VCaP (cell line): Measurements from ENCODE around the gene GREB1.

Experiments
- H3K27ac ChIP-seq: fragments of 450-650 bp; 2 replicates; pipeline ENCODE4 v1.5.1; 2017
- CTCF ChIP-seq: fragments of 450-650 bp; conservative IDR thresholded peaks from 2 replicates; pipeline ENCODE4 v1.5.1; 2017; ENCODE audit warnings: mild to moderate bottlenecking, moderate library complexity

Gene GREB1

DNA sequence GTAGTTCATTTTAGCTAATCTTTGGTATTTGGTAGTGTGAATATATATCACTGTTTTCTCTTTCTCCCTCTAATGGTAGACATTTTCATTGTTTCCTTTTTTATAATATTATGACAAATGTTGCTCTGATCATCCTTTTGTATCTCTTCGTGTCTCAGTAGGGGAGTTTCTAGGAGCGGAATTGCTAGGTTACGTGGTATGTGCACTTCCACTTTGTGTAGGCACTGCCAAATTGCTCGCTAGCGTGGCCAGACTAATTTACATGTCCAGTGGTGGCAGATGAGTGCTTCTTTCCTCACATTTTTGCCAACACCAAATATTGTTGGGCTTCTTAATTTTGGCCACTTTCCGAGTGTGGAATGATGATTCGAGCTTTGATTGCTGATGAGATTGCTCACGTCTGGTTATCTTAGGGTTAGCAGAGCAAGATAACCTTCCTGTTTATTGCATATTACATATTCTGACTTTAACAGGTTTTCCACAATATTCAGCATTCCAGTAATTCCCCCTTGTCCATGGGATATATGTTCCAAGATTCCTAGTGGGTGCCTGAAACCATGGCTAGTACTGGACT, 30.4 kb upstream of the GREB1 start:
- peak overlapping the region; percentile 15; the same call in 1 of the 2 replicates for H3K27ac ChIP-seq
- TF ChIP-seq CTCF, result no peak

DNA sequence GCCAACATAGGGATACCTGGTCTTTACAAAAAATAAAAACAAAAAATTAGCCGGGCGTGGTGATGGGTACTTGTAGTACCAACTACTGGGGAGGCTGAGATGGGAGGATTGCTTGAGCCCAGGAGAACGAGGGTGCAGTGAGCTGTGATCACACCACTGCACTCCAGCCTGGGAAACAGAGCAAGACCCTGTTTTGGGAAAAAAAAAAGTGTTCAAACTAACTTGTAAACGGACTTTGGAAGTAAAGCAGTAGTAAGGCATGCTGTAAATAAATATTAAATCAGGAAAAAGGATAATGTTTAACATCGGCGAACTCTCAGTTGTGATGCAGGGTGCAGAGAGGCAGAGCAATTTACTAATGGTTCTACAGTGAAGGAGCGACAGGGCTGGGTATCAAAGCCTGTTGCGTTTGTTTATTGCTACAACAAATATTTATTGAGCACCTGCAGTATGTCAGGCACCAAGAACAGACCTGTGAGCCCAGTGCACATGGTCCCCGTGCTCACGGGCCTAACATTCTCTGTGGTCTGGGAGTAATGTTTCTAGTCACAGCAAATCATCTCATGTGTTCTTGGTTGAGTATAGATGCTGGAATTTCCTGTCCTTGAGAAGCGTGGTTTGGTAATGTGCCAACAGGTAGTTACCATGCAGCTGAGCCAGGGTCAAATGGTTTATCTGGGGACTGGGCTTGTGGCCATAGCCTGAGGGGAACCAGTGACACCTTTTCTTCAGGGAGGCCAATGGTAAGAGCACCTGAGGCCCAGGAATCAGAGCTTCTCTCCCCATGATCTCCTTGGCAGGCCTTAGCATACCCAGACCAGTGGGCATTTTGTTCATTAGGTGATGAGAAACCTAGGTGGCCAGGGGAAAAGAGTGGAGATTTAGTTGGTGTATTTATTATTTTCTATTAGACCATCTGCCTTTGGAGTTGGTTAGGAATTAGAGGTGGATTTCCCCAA, 27.9 kb upstream of the GREB1 start:
- H3K27ac ChIP-seq, result peak overlapping the region; percentile 88
- TF ChIP-seq CTCF, result no peak

DNA sequence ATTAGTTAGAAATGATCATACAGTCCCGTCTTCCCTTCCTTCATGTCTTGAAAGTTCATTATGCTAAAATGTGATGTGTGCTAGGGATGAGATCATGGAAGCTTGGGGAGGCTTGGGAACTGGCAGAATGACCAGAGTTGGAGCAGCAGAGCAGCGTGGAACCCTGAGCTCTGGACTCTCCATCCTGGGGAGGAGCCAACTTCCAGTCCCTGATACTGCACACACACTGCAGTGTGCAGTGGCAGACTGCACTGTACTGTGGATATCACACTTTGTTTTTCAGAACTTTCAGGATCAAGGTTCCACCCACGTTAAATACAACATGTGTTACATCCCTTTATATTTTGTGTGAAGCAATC, 27.3 kb upstream of the GREB1 start:
- TF ChIP-seq CTCF, result no peak
- peak overlapping the region; percentile 88 for H3K27ac ChIP-seq

DNA sequence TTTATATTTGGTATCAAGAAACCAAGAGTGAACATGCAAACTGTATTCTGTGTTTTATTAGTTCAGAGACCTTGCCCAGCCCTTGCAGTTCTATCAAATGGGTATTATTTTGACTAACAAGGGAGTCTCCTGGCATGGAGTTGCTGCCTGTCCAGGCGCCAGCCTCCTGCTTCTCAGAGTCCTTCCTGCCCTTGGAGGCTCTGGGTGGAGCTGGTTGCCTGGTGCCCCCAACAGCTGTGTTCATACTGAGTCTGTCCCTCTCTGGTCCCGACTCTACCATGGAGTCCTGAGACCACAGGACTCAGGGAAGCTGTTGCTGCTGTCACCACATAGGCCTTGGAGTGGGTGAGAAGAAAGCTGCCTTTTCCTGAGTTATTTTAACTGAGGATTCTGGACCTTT, 26.3 kb upstream of the GREB1 start:
- H3K27ac ChIP-seq, result peak overlapping the region; percentile 88
- no peak for TF ChIP-seq CTCF

- peak overlapping the region; percentile 88 for H3K27ac ChIP-seq
- TF ChIP-seq CTCF, result no peak
Measured at GRCh38 chr2:11508279-11508678, 25.6 kb upstream of the GREB1 start.

GRCh38 chr2:11509657-11510360, 24.0 kb upstream of the GREB1 start:
- H3K27ac ChIP-seq, result peak overlapping the region; percentile 88; the same call in 1 of the 2 replicates
- TF ChIP-seq CTCF, result no peak

GRCh38 chr2:11512431-11512830, 21.4 kb upstream of the GREB1 start:
- no peak overlapping the region for H3K27ac ChIP-seq
- TF ChIP-seq CTCF, result no peak
